HepG2 (cell line): ENCODE results near the gene SSMEM1. TPM values are rescaled to one million over a fixed set of nuclear protein-coding genes. Genes with fewer than 3 reads are reported as not detected.

Source experiments
- ATAC-seq: fragments of 200-7000 bp; cut with Tn5 transposase; 3 replicates; pipeline ENCODE4 v1.9.1; 2020; ENCODE audit warnings: mild to moderate bottlenecking, moderate library complexity
- BruUV-seq: library from RNA; stranded (reverse); fragments of 400-500 nt; replicated peaks from 2 replicates; lab custom pipeline; 2021; lab: Mats Ljungman, UMichigan
- CTCF ChIA-PET: fragments of 300-600 bp; formaldehyde crosslinking; extraction: SDS; loops from one replicate; lab custom pipeline; 2021; ENCODE audit warnings: low total read pairs, inconsistent platforms, low intra/inter-chr PET ratio; lab: Yijun Ruan, JAX
- POLR2A ChIA-PET: fragments of 350-600 bp; sonication (Branson Sonifier 250); formaldehyde crosslinking; loops from one replicate; lab custom pipeline; 2020; ENCODE audit warnings: antibody characterized with exemption, inconsistent platforms; lab: Yijun Ruan, JAX
- DNase-seq: peaks from one replicate; pipeline ENCODE4 v3.0.0-alpha.2; 2015; ENCODE audit warnings: low spot score
- FAIRE-seq: peaks from 3 replicates; lab custom pipeline; 2011; peaks lifted over from hg19 to GRCh38; lab: Jason Lieb, UNC
- H2AFZ ChIP-seq: one replicate; pipeline ENCODE4 v1.6.1; 2011; ENCODE audit warnings: low read length, inconsistent platforms
- H3K27ac ChIP-seq: fragments of 300-600 bp; 3 replicates; pipeline ENCODE4 v1.8.0; 2011; ENCODE audit warnings: mixed run types, mild to moderate bottlenecking, mixed read lengths, low read length, inconsistent platforms; ENCODE audit not compliant: insufficient read depth; ENCODE audit errors: extremely low read length
- H3K27me3 ChIP-seq, 2 experiments: fragments of 200-600 bp in 1 of 2; 2 replicates in 1 of 2; 3 replicates in 1 of 2; pipeline versions ENCODE4 v1.6.0 to v1.8.0; 2011; ENCODE audit warnings: low read length in 2 of 2, mild to moderate bottlenecking in 2 of 2, moderate library complexity in 2 of 2, inconsistent platforms in 1 of 2; ENCODE audit not compliant: insufficient read depth in 2 of 2, control insufficient read depth in 1 of 2
- H3K36me3 ChIP-seq, 2 experiments: fragments of 200-600 bp in 1 of 2; replicated peaks in 1 of 2; 2 replicates in 1 of 2; 3 replicates in 1 of 2; pipeline versions ENCODE4 v1.5.1 to v1.8.0; 2011; ENCODE audit warnings: low read length in 2 of 2, inconsistent platforms in 1 of 2; ENCODE audit not compliant: insufficient read depth in 2 of 2, control insufficient read depth in 1 of 2
- H3K4me1 ChIP-seq: 2 replicates; pipeline ENCODE4 v1.5.1; 2012; ENCODE audit warnings: low read length, inconsistent platforms; ENCODE audit not compliant: insufficient read depth
- H3K4me2 ChIP-seq: 2 replicates; pipeline ENCODE4 v1.6.0; 2011; ENCODE audit warnings: low read depth, low read length, inconsistent platforms
- H3K4me3 ChIP-seq, 3 experiments: fragments of 200-600 bp in 1 of 3; sonication (generic), shearing (Covaris generic) in 1 of 3; replicated peaks in 1 of 3; 2 replicates each; pipeline ENCODE4 v1.5.1; 2011 to 2016; ENCODE audit warnings: low read length in 3 of 3, inconsistent platforms in 2 of 3, low read depth in 2 of 3, mild to moderate bottlenecking in 2 of 3, control low read depth in 1 of 3, mixed read lengths in 1 of 3; ENCODE audit not compliant: insufficient read depth in 1 of 3
- H3K79me2 ChIP-seq: one replicate; pipeline ENCODE4 v1.6.1; 2011; ENCODE audit warnings: low read length, inconsistent platforms; ENCODE audit not compliant: insufficient read depth
- H3K9ac ChIP-seq: 2 replicates; pipeline ENCODE4 v1.6.0; 2011; ENCODE audit warnings: mild to moderate bottlenecking, low read depth, low read length, inconsistent platforms; ENCODE audit not compliant: insufficient read depth
- H3K9me3 ChIP-seq: 2 replicates; pipeline ENCODE4 v1.5.1; 2012; ENCODE audit warnings: mild to moderate bottlenecking, low read length
- H4K20me1 ChIP-seq: 2 replicates; pipeline ENCODE4 v1.6.0; 2011; ENCODE audit warnings: inconsistent platforms, mild to moderate bottlenecking, low read length, moderate library complexity; ENCODE audit not compliant: insufficient read depth
- MBD4 ChIP-seq: IDR thresholded peaks from 2 replicates; pipeline ENCODE4 v1.6.1; 2012; ENCODE audit warnings: low read length, inconsistent platforms, borderline replicate concordance
- SALL2 ChIP-seq: sonication (generic); formaldehyde crosslinking; IDR thresholded peaks from 2 replicates; pipeline ENCODE4 v1.8.1; 2023; ENCODE audit warnings: mild to moderate bottlenecking, missing genetic modification reagents, inconsistent platforms
- SIN3A ChIP-seq: IDR thresholded peaks from 2 replicates; pipeline ENCODE4 v1.6.1; 2011; ENCODE audit warnings: low read depth, mild to moderate bottlenecking, control low read depth, low read length, borderline replicate concordance
- ZNF337 ChIP-seq: sonication (generic); formaldehyde crosslinking; IDR thresholded peaks from 2 replicates; pipeline ENCODE4 v1.5.1; 2020; ENCODE audit warnings: missing genetic modification reagents, low read depth, mild to moderate bottlenecking, borderline replicate concordance
- ZNF33B ChIP-seq: sonication (generic); formaldehyde crosslinking; IDR thresholded peaks from 2 replicates; pipeline ENCODE4 v1.5.1; 2020; ENCODE audit warnings: mild to moderate bottlenecking, missing genetic modification reagents
- ZNF609 ChIP-seq: sonication (generic); formaldehyde crosslinking; IDR thresholded peaks from 2 replicates; pipeline ENCODE4 v1.4.0; 2020; ENCODE audit warnings: mild to moderate bottlenecking, missing genetic modification reagents, borderline replicate concordance
- WGBS: methylation state at CpG from one replicate; pipeline ENCODE4 v1.1.6; 2017; ENCODE audit warnings: low lambda C conversion rate; 5-methylcytosine and 5-hydroxymethylcytosine counted together
- in situ Hi-C: cut with HindIII; loops from 2 replicates; pipeline ENCODE4 v1.10.0; 2017; ENCODE audit warnings: low pct_unique_long_range_greater_than_20kb; ENCODE audit not compliant: extremely low pct_ligation_motif_present
- intact Hi-C: fragments of 100-400 bp; cut with micrococcal nuclease; formaldehyde crosslinking; loops from one replicate; pipeline ENCODE4 v1.10.0; 2022; ENCODE audit not compliant: unreplicated experiment
- polyA plus RNA-seq, 8 experiments: library from polyadenylated mRNA; depleted of rRNA in 3 of 8; stranded (reverse) in 7 of 8; unstranded in 1 of 8; fragments of >200 nt; fragmentation: Illumina TruSeq in 4 of 8; extraction: Trizol in 4 of 8; gene quantifications; 2 replicates each; pipeline versions ENCODE4 v1.2.1 to v1.2.3, GENCODE V29; 2011 to 2016; ENCODE audit warnings: low read depth in 4 of 8, missing spikeins in 1 of 8, mixed read lengths in 1 of 8; ENCODE audit not compliant: insufficient read depth in 1 of 8
- total RNA-seq, 5 experiments: library from RNA; depleted of rRNA; stranded (reverse); fragments of >200 nt; fragmentation: Illumina TruSeq; extraction: Trizol; gene quantifications; 2 replicates each; pipeline ENCODE4 v1.2.3, GENCODE V29; 2016; ENCODE audit warnings: low read depth in 1 of 5

The SSMEM1 gene
- total and polyA plus RNA-seq, 2 of the 13 experiments (the other 11 are each of a cell fraction or from before 2014, with no cell fraction given): not detected

GRCh38 chr7:130160455-130160854, 47.2 kb upstream of the SSMEM1 start (continued):
- TF ChIP-seq ZNF609 (CRISPR knock-in tag) (no peak), SALL2 (CRISPR knock-in tag) (no peak), MBD4 (no peak), SIN3A (no peak)

- TF ChIP-seq ZNF33B (CRISPR knock-in tag) (no peak), ZNF337 (CRISPR knock-in tag) (no peak)
- Histone ChIP-seq H4K20me1 (no peaks in the 10 kb centered on the region), H3K9ac (no peak overlapping the region), H3K79me2 (no peaks in the 10 kb centered on the region), H3K36me3 (peaks cover 4 to 35% of the 10 kb centered on the region in 2 experiments; a peak in 4 of 5 replicates), H3K27me3 (no peaks in the 10 kb centered on the region), H2AFZ (no peak overlapping the region), H3K4me1 (no peaks in the 10 kb centered on the region), H3K4me3 (no peak overlapping the region), H3K9me3 (no peaks in the 10 kb centered on the region), H3K4me2 (no peak overlapping the region), H3K27ac (no peak overlapping the region)
- WGBS: 100% methylated on average over 3 of the region's 5 CpGs
- ChIA-PET CTCF (no interaction called here), POLR2A (interaction anchor here (0.6 kb wide), 1 partner anchor 43 kb away, joined by 3 read pairs; the partner anchor contains the start of gene TMEM209)
- no peak for FAIRE-seq
- no TSS peak for BruUV-seq
- in situ Hi-C loops (no loop called here), intact Hi-C loops (no loop called here)
- no peak for DNase-seq
- ATAC-seq: no peak
Measured at GRCh38 chr7:130162196-130162595, 45.5 kb upstream of the SSMEM1 start.
